Testis (tissue), 3 donors: ENCODE data around the gene CDC42BPB. TPM values are rescaled to one million over a fixed set of nuclear protein-coding genes. Genes with fewer than 3 reads are reported as not detected.

ENCODE experiments used
- DNase-seq: peaks from one replicate; pipeline ENCODE4 v3.0.0-alpha.2; 2019
- H3K27ac ChIP-seq, 2 donors: fragments of 200-600 bp; sonication (generic); one replicate each; pipeline ENCODE4 v1.5.1; 2019
- H3K27me3 ChIP-seq: fragments of 200-600 bp; sonication (generic); one replicate; pipeline ENCODE4 v1.5.1; 2019
- H3K36me3 ChIP-seq: fragments of 200-600 bp; sonication (generic); one replicate; pipeline ENCODE4 v1.5.1; 2017; ENCODE audit warnings: low read depth; ENCODE audit errors: missing control alignments
- H3K4me1 ChIP-seq: fragments of 200-600 bp; sonication (generic); one replicate; pipeline ENCODE4 v1.5.1; 2019
- H3K4me3 ChIP-seq, 2 donors: fragments of 200-600 bp; sonication (generic); one replicate each; pipeline ENCODE4 v1.5.1; 2017 to 2019
- H3K9me3 ChIP-seq: fragments of 200-600 bp; sonication (generic); one replicate; pipeline ENCODE4 v1.5.1; 2017
- POLR2A ChIP-seq: fragments of 450-650 bp; IDR thresholded peaks from one replicate; pipeline ENCODE4 v1.6.1; 2017; ENCODE audit warnings: antibody characterized with exemption, mild to moderate bottlenecking, moderate library complexity
- WGBS, 2 donors: methylation state at CpG; one replicate each; pipeline ENCODE4 v1.1.5; 2018; 5-methylcytosine and 5-hydroxymethylcytosine counted together
- intact Hi-C: fragments of 100-400 bp; cut with DNase I; formaldehyde crosslinking; loops from one replicate; pipeline ENCODE4 v1.15.1; 2023; ENCODE audit warnings: low total_unique reads
- polyA plus RNA-seq: library from polyadenylated mRNA; stranded (reverse); fragments of 350-450 nt; fragmentation: Illumina TruSeq; extraction: RNeasy Lipid Tissue Mini Kit (QIAGEN cat#74804); gene quantifications from one replicate; pipeline ENCODE4 v1.2.3, GENCODE V29; 2014; ENCODE audit warnings: low read depth, low replicate concordance; ENCODE audit not compliant: insufficient read depth
- total RNA-seq, 2 donors: library from RNA; depleted of rRNA; stranded (reverse); fragments of >200 nt; gene quantifications; one replicate each; pipeline ENCODE4 v1.2.3, GENCODE V29; 2016
- TF ChIP-seq, protein P1 (sequence below), 3 experiments: fragments of 450-650 bp in 2 of 3; fragments of 200-600 bp in 1 of 3; sonication (generic) in 1 of 3; IDR thresholded peaks; one replicate each; pipeline ENCODE4 v1.5.1; 2016 to 2019; ENCODE audit warnings: antibody characterized with exemption in 3 of 3, mild to moderate bottlenecking in 2 of 3, moderate library complexity in 1 of 3

The CDC42BPB gene
- total and polyA plus RNA-seq, 3 donors from 2014 or later = 90.3 to 216 (median 201) TPM

- no peak overlapping the region for H3K27ac ChIP-seq
- no peaks in the 10 kb centered on the region for H3K9me3 ChIP-seq
- H3K36me3 ChIP-seq = no peaks in the 10 kb centered on the region
- no peak for TF ChIP-seq POLR2A
- TF ChIP-seq, protein P1, sequence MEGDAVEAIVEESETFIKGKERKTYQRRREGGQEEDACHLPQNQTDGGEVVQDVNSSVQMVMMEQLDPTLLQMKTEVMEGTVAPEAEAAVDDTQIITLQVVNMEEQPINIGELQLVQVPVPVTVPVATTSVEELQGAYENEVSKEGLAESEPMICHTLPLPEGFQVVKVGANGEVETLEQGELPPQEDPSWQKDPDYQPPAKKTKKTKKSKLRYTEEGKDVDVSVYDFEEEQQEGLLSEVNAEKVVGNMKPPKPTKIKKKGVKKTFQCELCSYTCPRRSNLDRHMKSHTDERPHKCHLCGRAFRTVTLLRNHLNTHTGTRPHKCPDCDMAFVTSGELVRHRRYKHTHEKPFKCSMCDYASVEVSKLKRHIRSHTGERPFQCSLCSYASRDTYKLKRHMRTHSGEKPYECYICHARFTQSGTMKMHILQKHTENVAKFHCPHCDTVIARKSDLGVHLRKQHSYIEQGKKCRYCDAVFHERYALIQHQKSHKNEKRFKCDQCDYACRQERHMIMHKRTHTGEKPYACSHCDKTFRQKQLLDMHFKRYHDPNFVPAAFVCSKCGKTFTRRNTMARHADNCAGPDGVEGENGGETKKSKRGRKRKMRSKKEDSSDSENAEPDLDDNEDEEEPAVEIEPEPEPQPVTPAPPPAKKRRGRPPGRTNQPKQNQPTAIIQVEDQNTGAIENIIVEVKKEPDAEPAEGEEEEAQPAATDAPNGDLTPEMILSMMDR (IDR thresholded peaks at IDR 0.05) = no peak
- H3K4me3 ChIP-seq = no peak overlapping the region
- DNase-seq = no peak
- intact Hi-C loops = loop anchor here (10.0 kb wide), 1 partner anchor 149 kb away; the partner anchor contains the start of gene TRAF3
- 52 to 68% methylated on average over 3 to 11 of the region's 11 CpGs for WGBS, 2 donors
- peaks cover 12% of the 10 kb centered on the region for H3K4me1 ChIP-seq
- no peaks in the 10 kb centered on the region for H3K27me3 ChIP-seq
Observed at GRCh38 chr14:102923925-102924486, 133.3 kb downstream of the CDC42BPB start.

DNA sequence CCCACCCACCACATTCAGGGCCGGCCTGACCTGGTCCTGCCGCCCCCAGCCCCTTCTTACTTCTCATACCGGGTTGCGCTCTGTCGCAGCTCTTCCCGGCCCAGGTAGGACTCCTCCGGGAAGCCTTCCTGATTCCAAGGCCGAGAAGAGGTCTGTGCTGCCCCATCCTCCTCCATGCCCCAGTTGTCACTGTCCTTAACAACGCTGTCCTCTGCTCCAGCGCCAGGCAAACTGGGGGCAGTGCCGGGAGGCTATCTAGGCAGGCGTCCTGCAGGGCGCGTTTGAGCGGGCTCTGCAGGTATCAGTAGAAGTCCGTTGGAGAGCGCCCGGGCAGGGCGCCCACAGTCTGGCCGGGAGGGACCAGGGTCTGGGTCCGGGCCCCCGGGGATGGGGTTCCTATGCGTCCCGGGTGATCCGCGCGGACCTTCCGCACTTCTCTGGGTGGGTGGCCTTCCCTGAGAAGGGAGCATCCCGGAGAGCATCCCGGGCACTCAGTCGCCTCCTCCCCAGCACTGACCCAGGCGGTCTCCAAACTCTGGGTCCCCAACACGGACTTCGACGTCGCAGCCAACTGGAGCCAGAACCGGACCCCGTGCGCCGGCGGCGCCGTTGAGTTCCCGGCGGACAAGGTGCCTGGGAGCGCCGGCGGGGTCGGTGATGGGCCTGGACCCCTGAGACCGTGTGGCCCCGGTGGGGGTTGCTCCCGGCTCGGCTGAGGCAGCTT lies 134.0 kb downstream of the CDC42BPB start:
- Histone ChIP-seq H3K4me3 (peak overlapping the region in 1 of 2 donors; percentile 41), H3K9me3 (no peaks in the 10 kb centered on the region), H3K27me3 (no peaks in the 10 kb centered on the region), H3K27ac (no peak overlapping the region), H3K4me1 (peaks cover 7% of the 10 kb centered on the region), H3K36me3 (no peaks in the 10 kb centered on the region)
- 6 to 7% methylated on average over 8 to 47 of the region's 53 CpGs for WGBS, 2 donors
- DNase-seq = no peak
- no peak for TF ChIP-seq POLR2A
- TF ChIP-seq, protein P1 (IDR thresholded peaks at IDR 0.05) = no peak
- intact Hi-C loops = loop anchor here (10.0 kb wide), 1 partner anchor 149 kb away; the partner anchor contains the start of gene TRAF3

DNA sequence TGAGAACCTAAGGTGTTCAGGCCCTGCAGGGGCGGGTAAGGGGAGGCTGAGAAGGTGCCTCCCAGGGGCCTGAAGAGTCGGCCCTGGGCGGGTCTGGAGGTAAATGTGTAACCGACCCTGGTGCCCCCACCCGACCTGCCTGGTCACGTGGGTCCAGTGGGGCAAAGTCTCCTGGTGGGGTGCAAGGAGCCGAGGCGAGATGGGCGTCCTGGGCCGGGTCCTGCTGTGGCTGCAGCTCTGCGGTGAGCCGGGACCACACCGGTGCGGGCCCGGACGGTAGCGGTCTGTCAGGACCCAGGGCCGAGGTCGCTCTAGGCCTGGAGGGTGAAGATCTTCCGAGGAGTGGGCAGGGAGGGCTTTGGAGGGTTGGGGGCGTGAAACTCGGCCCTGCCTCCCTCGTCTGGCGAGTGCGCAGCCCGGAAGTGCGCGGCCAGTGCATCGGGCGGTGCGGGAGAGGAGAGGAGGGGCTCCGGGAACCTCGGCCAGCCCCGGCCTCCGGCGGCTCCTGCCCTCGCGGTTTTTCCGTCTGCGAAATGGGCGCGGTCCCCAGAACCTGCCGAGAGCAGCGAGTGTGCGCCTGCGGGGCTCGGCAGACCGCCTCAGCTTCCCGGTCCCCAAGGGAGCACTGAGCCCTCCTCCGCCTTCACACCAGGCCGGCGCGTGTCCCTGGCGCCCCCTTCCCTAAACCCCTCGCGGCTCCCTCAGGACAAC lies 134.7 kb downstream of the CDC42BPB start, which contains the start of gene AMN:
Gene AMN (plus strand): TSS at position 174 of the 711 bp plus-strand sequence. CDS start 26 bp downstream, at position 200.
- no peak for DNase-seq
- H3K27me3 ChIP-seq = no peaks in the 10 kb centered on the region
- TF ChIP-seq, protein P1 (IDR thresholded peaks at IDR 0.05) = no peak
- no peak for TF ChIP-seq POLR2A
- no peak within 1 kb of the TSS for H3K27ac ChIP-seq
- no peaks in the 10 kb centered on the region for H3K36me3 ChIP-seq
- WGBS, 2 donors = 11 to 14% methylated on average over 26 to 45 of the region's 56 CpGs
- intact Hi-C loops = loop anchor here (10.0 kb wide), 1 partner anchor 148 kb away; the partner anchor contains the start of gene TRAF3
- peaks cover 5% of the 10 kb centered on the region for H3K4me1 ChIP-seq
- peak within 1 kb of the TSS in 1 of 2 donors; percentile 41 for H3K4me3 ChIP-seq
- no peaks in the 10 kb centered on the region for H3K9me3 ChIP-seq

GRCh38 chr14:102920998-102921304 lies 136.4 kb downstream of the CDC42BPB start:
- Histone ChIP-seq H3K4me3 (no peak overlapping the region), H3K27me3 (no peaks in the 10 kb centered on the region), H3K9me3 (no peaks in the 10 kb centered on the region), H3K36me3 (no peaks in the 10 kb centered on the region), H3K27ac (no peak overlapping the region), H3K4me1 (peaks cover 5% of the 10 kb centered on the region)
- intact Hi-C loops = loop anchor here (10.0 kb wide), 1 partner anchor 146 kb away; the partner anchor contains the start of gene TRAF3
- no peak for DNase-seq
- 96 to 97% methylated on average over 1 of the region's 1 CpG for WGBS, 2 donors
- no peak for TF ChIP-seq POLR2A
- TF ChIP-seq, protein P1 (IDR thresholded peaks at IDR 0.05) = no peak
